Neural progenitor cell (in vitro differentiated cells): ENCODE measurements around the gene PLEKHS1.

Experiments
- CTCF ChIP-seq: fragments of 200-600 bp; sonication (generic); IDR thresholded peaks from 2 replicates; pipeline ENCODE4 v1.5.1; 2017; ENCODE audit warnings: antibody characterized with exemption, mild to moderate bottlenecking
- EZH2 ChIP-seq: fragments of 200-600 bp; sonication (generic); IDR thresholded peaks from 2 replicates; pipeline ENCODE4 v1.6.1; 2017; ENCODE audit warnings: antibody characterized with exemption, mild to moderate bottlenecking, moderate library complexity

DNA sequence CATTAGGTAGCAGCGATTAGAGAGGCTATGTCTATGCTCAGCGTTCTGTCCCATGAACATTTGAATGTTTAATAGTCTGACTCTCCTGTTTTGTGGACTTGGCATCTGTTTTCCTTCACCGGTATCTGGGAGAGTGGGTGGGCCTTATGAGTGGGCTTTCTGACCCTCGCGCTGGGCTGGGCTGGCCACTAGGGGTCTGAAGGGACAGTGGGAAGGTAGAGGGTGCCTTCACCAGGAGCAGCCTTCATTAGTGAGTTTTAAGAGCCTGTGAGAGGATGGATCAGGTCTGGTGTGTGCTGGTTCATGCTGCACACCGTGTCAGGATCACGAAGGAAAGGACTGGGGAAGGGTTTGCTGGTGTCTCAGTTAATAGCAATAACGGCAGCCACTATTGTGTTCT, 69.0 kb downstream of the PLEKHS1 start:
- TF ChIP-seq CTCF (peak; percentile 55), EZH2 (no peak)
